AG04450 (cell line): ENCODE measurements around the gene TTC9C. TPM values are rescaled to one million over a fixed set of nuclear protein-coding genes. Genes with fewer than 3 reads are reported as not detected.

Source experiments
- CTCF ChIA-PET: fragments of 300-600, 350-600 bp; formaldehyde crosslinking; extraction: SDS; loops from one replicate; lab custom pipeline; 2022; ENCODE audit warnings: antibody characterized with exemption, inconsistent platforms; lab: Charles Lee
- POLR2A ChIA-PET: fragments of 350-600 bp; formaldehyde crosslinking; extraction: SDS; loops from one replicate; lab custom pipeline; 2021; ENCODE audit warnings: antibody characterized with exemption, inconsistent platforms; lab: Yijun Ruan, JAX
- DNase-seq: peaks from one replicate; pipeline ENCODE4 v3.0.0-alpha.2; 2011; ENCODE audit warnings: low read depth, low spot score
- H3K27ac ChIP-seq: one replicate; pipeline ENCODE4 v1.5.1; 2012; ENCODE audit warnings: low read depth, low read length, control low read depth
- H3K27me3 ChIP-seq: one replicate; pipeline ENCODE4 v1.6.0; 2012; ENCODE audit warnings: low read length; ENCODE audit not compliant: control insufficient read depth, insufficient read depth
- H3K4me3 ChIP-seq: 2 replicates; pipeline ENCODE4 v1.5.1; 2011; ENCODE audit warnings: mild to moderate bottlenecking, low read depth, low read length, control low read depth
- H3K9me3 ChIP-seq: 2 replicates; pipeline ENCODE4 v1.5.1; 2012; ENCODE audit warnings: low read length; ENCODE audit not compliant: control insufficient read depth, insufficient read depth
- CTCF ChIP-seq: IDR thresholded peaks from 2 replicates; pipeline ENCODE4 v1.5.1; 2011; ENCODE audit warnings: low read depth, low read length, control low read depth, inconsistent platforms
- polyA plus RNA-seq: library from polyadenylated mRNA; depleted of rRNA; stranded (reverse); fragments of >200 nt; gene quantifications from 2 replicates; pipeline ENCODE4 v1.2.3, GENCODE V29; 2011

Gene TTC9C
- polyA plus RNA-seq, 1 experiment = 32.5 TPM

DNA sequence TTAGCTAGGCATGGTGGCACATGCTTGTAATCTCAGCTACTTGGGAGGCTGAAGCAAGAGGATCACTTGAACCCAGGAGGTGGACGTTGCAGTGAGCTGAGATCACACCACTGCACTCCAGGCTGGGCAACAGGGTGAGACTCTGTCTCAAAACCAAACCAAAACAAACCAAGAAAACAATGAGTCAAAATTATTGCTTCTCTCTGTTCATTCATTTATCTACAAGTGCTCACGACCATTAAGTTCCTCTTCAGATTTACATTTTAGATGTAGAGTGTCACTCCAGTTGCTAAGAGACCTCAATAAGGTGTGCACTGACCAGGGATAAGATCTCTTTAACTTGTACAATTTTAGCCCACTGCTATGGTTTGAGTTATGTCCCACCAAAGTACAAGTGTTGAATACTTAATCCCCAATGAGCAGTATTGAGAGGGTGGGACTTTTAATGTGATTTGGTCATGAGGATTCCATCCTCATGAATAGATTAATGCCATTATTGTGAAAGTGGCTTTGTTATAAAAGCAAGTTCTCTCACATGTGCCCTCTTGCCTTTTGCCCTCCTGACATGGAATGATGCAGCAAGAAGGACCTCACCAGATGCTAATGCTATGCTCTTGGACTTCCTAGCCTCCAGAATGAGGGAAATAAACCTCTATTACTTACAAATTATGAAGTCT lies 8.8 kb upstream of the TTC9C start:
- TF ChIP-seq CTCF = no peak
- ChIA-PET CTCF (interaction anchor here (0.6 to 1.1 kb wide), 2 partner anchors 38 to 96 kb away, joined by 3 to 5 read pairs; no protein-coding TSS in a partner anchor), POLR2A (interaction anchor here (0.7 kb wide), 1 partner anchor 904 kb away, joined by 4 read pairs; no protein-coding TSS in a partner anchor)
- no peak overlapping the region for H3K4me3 ChIP-seq
- no peak overlapping the region for H3K27ac ChIP-seq
- no peaks in the 10 kb centered on the region; the same call in 1 of the 2 replicates for H3K9me3 ChIP-seq
- no peak for DNase-seq
- H3K27me3 ChIP-seq = no peaks in the 10 kb centered on the region

- no peaks in the 10 kb centered on the region for H3K27me3 ChIP-seq
- H3K4me3 ChIP-seq = no peak overlapping the region
- ChIA-PET POLR2A (no interaction called here), CTCF (interaction anchor here (1.5 kb wide), 1 partner anchor 8 kb away, joined by 3 read pairs; no protein-coding TSS in a partner anchor)
- 0 out of 2 replicates have a peak, but pooled peaks have one; percentile 26 for TF ChIP-seq CTCF
- no peak overlapping the region for H3K27ac ChIP-seq
- H3K9me3 ChIP-seq = no peaks in the 10 kb centered on the region; the same call in 1 of the 2 replicates
- DNase-seq = no peak
Measured at GRCh38 chr11:62721994-62722393, 6.3 kb upstream of the TTC9C start.

DNA sequence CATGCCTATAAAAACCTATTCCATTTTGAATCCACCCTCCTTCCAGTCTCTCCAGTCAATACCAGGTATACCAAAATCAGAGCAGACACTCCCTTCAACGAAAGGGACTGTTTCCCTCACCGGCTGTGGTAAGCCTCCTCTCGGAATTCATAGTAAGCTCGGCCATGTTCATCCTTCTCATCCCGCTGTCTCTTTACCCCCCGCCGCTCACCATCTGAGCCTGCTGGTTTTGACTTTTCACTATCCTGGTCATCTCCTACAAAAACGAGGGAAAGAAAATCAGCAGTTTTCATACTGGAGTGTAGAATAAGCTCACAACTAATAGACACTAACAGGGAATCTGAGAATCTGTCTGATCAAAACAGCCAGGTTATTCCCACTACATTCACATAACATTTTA lies 4.1 kb upstream of the TTC9C start:
- peak overlapping the region; percentile 99 for H3K4me3 ChIP-seq
- no peak for TF ChIP-seq CTCF
- DNase-seq = no peak
- ChIA-PET CTCF (interaction anchor here (1.3 to 1.4 kb wide), 2 partner anchors 62 to 329 kb away, joined by 4 to 7 read pairs; no protein-coding TSS in a partner anchor), POLR2A (interaction anchor here (0.7 kb wide), 1 partner anchor 66 kb away, joined by 3 read pairs; no protein-coding TSS in a partner anchor)
- no peaks in the 10 kb centered on the region; the same call in 1 of the 2 replicates for H3K9me3 ChIP-seq
- no peaks in the 10 kb centered on the region for H3K27me3 ChIP-seq
- no peak overlapping the region for H3K27ac ChIP-seq

- H3K27ac ChIP-seq = no peak overlapping the region
- TF ChIP-seq CTCF = no peak
- ChIA-PET POLR2A (interaction anchor here (3.1 kb wide), 1 partner anchor 60 kb away, joined by 30 read pairs; the partner anchor contains the start of genes C11orf98 and CSKMT), CTCF (no interaction called here)
- H3K4me3 ChIP-seq = peak overlapping the region; percentile 99
- no peaks in the 10 kb centered on the region; the same call in 1 of the 2 replicates for H3K9me3 ChIP-seq
- H3K27me3 ChIP-seq = no peaks in the 10 kb centered on the region
- no peak for DNase-seq
Measured at GRCh38 chr11:62725646-62726045, 2.6 kb upstream of the TTC9C start.
